Measurements from ENCODE around the gene MED8.

DNA sequence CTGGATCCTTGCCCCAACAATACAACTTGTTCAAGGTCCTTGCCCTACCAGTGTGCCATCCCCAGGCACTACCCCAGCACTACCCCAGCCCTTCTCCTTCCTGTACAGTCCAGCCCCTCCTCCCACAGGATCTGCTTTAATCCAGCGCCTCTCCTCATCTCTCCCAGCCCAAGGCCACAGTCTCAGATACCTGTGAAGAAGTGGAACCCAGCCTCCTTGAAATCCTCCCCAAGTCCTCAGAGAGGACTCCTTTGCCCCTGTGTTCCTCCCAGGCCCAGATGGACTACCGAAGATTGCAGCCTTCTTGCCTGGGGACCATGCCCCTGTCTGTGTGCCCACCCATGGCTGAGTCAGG lies 37.3 kb downstream of the MED8 start:
- TF ChIP-seq, protein P1, sequence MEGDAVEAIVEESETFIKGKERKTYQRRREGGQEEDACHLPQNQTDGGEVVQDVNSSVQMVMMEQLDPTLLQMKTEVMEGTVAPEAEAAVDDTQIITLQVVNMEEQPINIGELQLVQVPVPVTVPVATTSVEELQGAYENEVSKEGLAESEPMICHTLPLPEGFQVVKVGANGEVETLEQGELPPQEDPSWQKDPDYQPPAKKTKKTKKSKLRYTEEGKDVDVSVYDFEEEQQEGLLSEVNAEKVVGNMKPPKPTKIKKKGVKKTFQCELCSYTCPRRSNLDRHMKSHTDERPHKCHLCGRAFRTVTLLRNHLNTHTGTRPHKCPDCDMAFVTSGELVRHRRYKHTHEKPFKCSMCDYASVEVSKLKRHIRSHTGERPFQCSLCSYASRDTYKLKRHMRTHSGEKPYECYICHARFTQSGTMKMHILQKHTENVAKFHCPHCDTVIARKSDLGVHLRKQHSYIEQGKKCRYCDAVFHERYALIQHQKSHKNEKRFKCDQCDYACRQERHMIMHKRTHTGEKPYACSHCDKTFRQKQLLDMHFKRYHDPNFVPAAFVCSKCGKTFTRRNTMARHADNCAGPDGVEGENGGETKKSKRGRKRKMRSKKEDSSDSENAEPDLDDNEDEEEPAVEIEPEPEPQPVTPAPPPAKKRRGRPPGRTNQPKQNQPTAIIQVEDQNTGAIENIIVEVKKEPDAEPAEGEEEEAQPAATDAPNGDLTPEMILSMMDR (conservative IDR thresholded peaks at IDR 0.05; ENCODE audit: low read depth, low read length), result no peak
- no peak for TF ChIP-seq RAD21 (IDR thresholded peaks at IDR 0.05; ENCODE audit: low read length)
- TF ChIP-seq, protein P2, sequence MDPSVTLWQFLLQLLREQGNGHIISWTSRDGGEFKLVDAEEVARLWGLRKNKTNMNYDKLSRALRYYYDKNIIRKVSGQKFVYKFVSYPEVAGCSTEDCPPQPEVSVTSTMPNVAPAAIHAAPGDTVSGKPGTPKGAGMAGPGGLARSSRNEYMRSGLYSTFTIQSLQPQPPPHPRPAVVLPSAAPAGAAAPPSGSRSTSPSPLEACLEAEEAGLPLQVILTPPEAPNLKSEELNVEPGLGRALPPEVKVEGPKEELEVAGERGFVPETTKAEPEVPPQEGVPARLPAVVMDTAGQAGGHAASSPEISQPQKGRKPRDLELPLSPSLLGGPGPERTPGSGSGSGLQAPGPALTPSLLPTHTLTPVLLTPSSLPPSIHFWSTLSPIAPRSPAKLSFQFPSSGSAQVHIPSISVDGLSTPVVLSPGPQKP (IDR thresholded peaks at IDR 0.05; ENCODE audit: borderline replicate concordance, low read depth, low read length), result no peak
- TF ChIP-seq RFX5 (IDR thresholded peaks at IDR 0.05; ENCODE audit: low read depth, low read length), result no peak
- no peak for TF ChIP-seq SMC3 (IDR thresholded peaks at IDR 0.05; ENCODE audit: low read depth, low read length)

All from IMR-90 (cell line).